Measurements from ENCODE around the gene STIM2. TPM values are rescaled to one million over a fixed set of nuclear protein-coding genes. Genes with fewer than 3 reads are reported as not detected.
A peak's percentile ranks its signal among the peaks of the same experiment; 100 is the strongest.

The STIM2 gene
- total and polyA plus RNA-seq, 2 donors (not counting 3 experiments of a cell fraction or from before 2014, with no cell fraction given) = 21.0 to 21.2 TPM

GRCh38 chr4:26992657-26993361, 132.2 kb downstream of the STIM2 start:
- Histone ChIP-seq H3K4me2 (ENCODE audit: insufficient read depth, low read length) (no peak overlapping the region), H2AFZ (ENCODE audit: low read depth, low read length) (no peak overlapping the region), H3K9ac (replicated peaks; ENCODE audit: extremely low read depth, insufficient read depth, low read length) (no peak overlapping the region), H3K79me2 (ENCODE audit: control insufficient read depth, insufficient read depth, low read length) (no peaks in the 10 kb centered on the region), H3K4me1 (ENCODE audit: control insufficient read depth, extremely low read depth, insufficient read depth, low read length) (no peaks in the 10 kb centered on the region), H3K27me3 (ENCODE audit: control insufficient read depth in 2 of 2, insufficient read depth in 2 of 2, low read length in 2 of 2) (no peaks in the 10 kb centered on the region), H3K4me3 (replicated peaks in 1 of 3; ENCODE audit: insufficient read depth in 1 of 3, low read depth in 1 of 3, low read length in 3 of 3) (no peak overlapping the region), H4K20me1 (replicated peaks; ENCODE audit: control insufficient read depth, extremely low read depth, insufficient read depth, low read length) (no peaks in the 10 kb centered on the region), H3K9me1 (replicated peaks; ENCODE audit: control insufficient read depth, extremely low read depth, insufficient read depth, low read length) (no peaks in the 10 kb centered on the region), H3K9me3 (replicated peaks; ENCODE audit: control insufficient read depth, insufficient read depth, low read length) (no peaks in the 10 kb centered on the region), H3K27ac (ENCODE audit: insufficient read depth, low read depth, low read length) (no peak overlapping the region), H3K36me3 (ENCODE audit: control insufficient read depth in 2 of 2, extremely low read depth in 1 of 2, insufficient read depth in 2 of 2, low read length in 2 of 2) (no peaks in the 10 kb centered on the region)
- BruUV-seq (replicated peaks) = no TSS peak
- DNase-seq (ENCODE audit: low read depth, low spot score) (peak; percentile 12), FAIRE-seq (no peak)
- CTCF ChIA-PET = interaction anchor here (0.9 to 1.6 kb wide), 4 partner anchors 13 to 132 kb away, joined by 3 to 4 read pairs (median 4); partner anchors contain the start of gene STIM2
- intact Hi-C loops (cut with micrococcal nuclease) = no loop called here
- dilution Hi-C loops (cut with MboI; ENCODE audit: extremely low pct_ligation_motif_present, low sequenced_read_pairs) = no loop called here
- POLR2A ChIA-PET = no interaction called here
- no peak for TF ChIP-seq MYC (IDR thresholded peaks at IDR 0.05; ENCODE audit: low read depth, low read length)
- no peak for TF ChIP-seq CTCF (IDR thresholded peaks at IDR 0.05; ENCODE audit: extremely low read depth in 1 of 2, insufficient read depth in 1 of 2, low read depth in 1 of 2, low read length in 2 of 2)
- TF ChIP-seq EZH2 (IDR thresholded peaks at IDR 0.05; ENCODE audit: borderline replicate concordance, low read depth, low read length, severe bottlenecking) = no peak

GRCh38 chr4:26993539-26993938, 132.9 kb downstream of the STIM2 start:
- Histone ChIP-seq H2AFZ (ENCODE audit: low read depth, low read length) (no peak overlapping the region), H3K27ac (ENCODE audit: insufficient read depth, low read depth, low read length) (no peak overlapping the region), H3K4me1 (ENCODE audit: control insufficient read depth, extremely low read depth, insufficient read depth, low read length) (no peaks in the 10 kb centered on the region), H4K20me1 (replicated peaks; ENCODE audit: control insufficient read depth, extremely low read depth, insufficient read depth, low read length) (no peaks in the 10 kb centered on the region), H3K4me3 (replicated peaks in 1 of 3; ENCODE audit: insufficient read depth in 1 of 3, low read depth in 1 of 3, low read length in 3 of 3) (no peak overlapping the region), H3K79me2 (ENCODE audit: control insufficient read depth, insufficient read depth, low read length) (no peaks in the 10 kb centered on the region), H3K4me2 (ENCODE audit: insufficient read depth, low read length) (no peak overlapping the region), H3K9me3 (replicated peaks; ENCODE audit: control insufficient read depth, insufficient read depth, low read length) (no peaks in the 10 kb centered on the region), H3K36me3 (ENCODE audit: control insufficient read depth in 2 of 2, extremely low read depth in 1 of 2, insufficient read depth in 2 of 2, low read length in 2 of 2) (no peaks in the 10 kb centered on the region), H3K9ac (replicated peaks; ENCODE audit: extremely low read depth, insufficient read depth, low read length) (no peak overlapping the region), H3K27me3 (ENCODE audit: control insufficient read depth in 2 of 2, insufficient read depth in 2 of 2, low read length in 2 of 2) (no peaks in the 10 kb centered on the region), H3K9me1 (replicated peaks; ENCODE audit: control insufficient read depth, extremely low read depth, insufficient read depth, low read length) (no peaks in the 10 kb centered on the region)
- dilution Hi-C loops (cut with MboI; ENCODE audit: extremely low pct_ligation_motif_present, low sequenced_read_pairs) = no loop called here
- ChIA-PET POLR2A (no interaction called here), CTCF (interaction anchor here (0.9 to 1.6 kb wide), 4 partner anchors 12 to 133 kb away, joined by 3 to 4 read pairs (median 4); partner anchors contain the start of gene STIM2)
- FAIRE-seq = no peak
- BruUV-seq (replicated peaks) = no TSS peak
- TF ChIP-seq POLR2AphosphoS5 (IDR thresholded peaks at IDR 0.05; ENCODE audit: insufficient read depth, low read depth, low read length) (no peak), FOS (IDR thresholded peaks at IDR 0.05; ENCODE audit: borderline replicate concordance, insufficient read depth, low read length) (no peak), POLR2A (IDR thresholded peaks at IDR 0.05; ENCODE audit: low read depth, low read length) (no peak), MAX (IDR thresholded peaks at IDR 0.05; ENCODE audit: insufficient read depth, insufficient read length) (no peak), JUN (IDR thresholded peaks at IDR 0.05; ENCODE audit: borderline replicate concordance, insufficient read depth, insufficient read length, low read depth) (no peak), CTCF (IDR thresholded peaks at IDR 0.05; ENCODE audit: extremely low read depth in 1 of 2, insufficient read depth in 1 of 2, low read depth in 1 of 2, low read length in 2 of 2) (no peak), EZH2 (IDR thresholded peaks at IDR 0.05; ENCODE audit: borderline replicate concordance, low read depth, low read length, severe bottlenecking) (no peak), MYC (IDR thresholded peaks at IDR 0.05; ENCODE audit: low read depth, low read length) (no peak), GATA2 (IDR thresholded peaks at IDR 0.05; ENCODE audit: insufficient read depth, insufficient read length, low read depth, low read length) (no peak)
- intact Hi-C loops (cut with micrococcal nuclease) = no loop called here
- no peak for DNase-seq (ENCODE audit: low read depth, low spot score)

All from endothelial cell of umbilical vein (primary cell).